ENCODE measurements around the gene CD38.
"Not testable (repeated sequence)": the region's sequence is repeated elsewhere in the genome, so short reads cannot be mapped to it uniquely, and the experiment has no call there.

CD38 gene

GRCh38 chr4:15848191-15848842, 70.2 kb downstream of the CD38 start:
- Histone ChIP-seq H3K4me3 (no peak overlapping the region), H3K27ac (no peak overlapping the region)
- DNase-seq (ENCODE audit: low spot score) = no peak
- no peak for TF ChIP-seq CTCF (IDR thresholded peaks at IDR 0.05)

GRCh38 chr4:15851969-15852368, 73.8 kb downstream of the CD38 start:
- H3K4me3 ChIP-seq = no peak overlapping the region
- H3K27ac ChIP-seq = no peak overlapping the region
- no peak for DNase-seq (ENCODE audit: low spot score)
- TF ChIP-seq CTCF (IDR thresholded peaks at IDR 0.05) = no peak

- no peak for TF ChIP-seq CTCF (IDR thresholded peaks at IDR 0.05)
- H3K4me3 ChIP-seq = no peak overlapping the region
- H3K27ac ChIP-seq = no peak overlapping the region
- DNase-seq (ENCODE audit: low spot score) = no peak
Measured at GRCh38 chr4:15852524-15852923, 74.4 kb downstream of the CD38 start.

- Histone ChIP-seq H3K4me3 (no peak overlapping the region), H3K27ac (no peak overlapping the region)
- no peak for DNase-seq (ENCODE audit: low spot score)
- TF ChIP-seq CTCF (IDR thresholded peaks at IDR 0.05) = no peak
Measured at GRCh38 chr4:15853345-15853744, 75.2 kb downstream of the CD38 start.

- no peak for DNase-seq (ENCODE audit: low spot score)
- no peak overlapping the region for H3K4me3 ChIP-seq
- TF ChIP-seq CTCF (IDR thresholded peaks at IDR 0.05) = no peak
- H3K27ac ChIP-seq = no peak overlapping the region
Measured at GRCh38 chr4:15855804-15856475, 77.8 kb downstream of the CD38 start.

- DNase-seq (ENCODE audit: low spot score); H3K4me3 ChIP-seq: not testable (repeated sequence)
Measured at GRCh38 chr4:15861198-15861597, 83.1 kb downstream of the CD38 start.

GRCh38 chr4:15864651-15865566, 86.8 kb downstream of the CD38 start:
- Histone ChIP-seq H3K4me3 (no peak overlapping the region), H3K27ac (no peak overlapping the region)
- TF ChIP-seq CTCF (IDR thresholded peaks at IDR 0.05) = no peak
- DNase-seq (ENCODE audit: low spot score) = no peak

More at GRCh38 chr4:15861198-15861597, 83.1 kb downstream of the CD38 start:
- H3K27ac ChIP-seq = not testable (repeated sequence)
